Measurements from ENCODE around the gene AIRE.
"Not testable (repeated sequence)": the region's sequence is repeated elsewhere in the genome, so short reads cannot be mapped to it uniquely, and the experiment has no call there.

GRCh38 chr21:44241281-44241680, 44.4 kb upstream of the AIRE start:
- not testable (repeated sequence) for TF ChIP-seq CTCF (IDR thresholded peaks at IDR 0.05; ENCODE audit: insufficient read depth, low read length, poor library complexity, severe bottlenecking); EZH2phosphoT487 (conservative IDR thresholded peaks at IDR 0.05; ENCODE audit: low read length)

Data from SU-DHL-6 (cell line).